Kidney epithelial cell (primary cell): ENCODE measurements around the gene GNAZ. TPM values are rescaled to one million over a fixed set of nuclear protein-coding genes. Genes with fewer than 3 reads are reported as not detected.

Experiments used
- DNase-seq: peaks from one replicate; pipeline ENCODE4 v3.0.0-alpha.2; 2010; ENCODE audit warnings: low read depth
- H3K27me3 ChIP-seq: 2 replicates; pipeline ENCODE4 v1.6.0; 2011; ENCODE audit warnings: low read length; ENCODE audit not compliant: control insufficient read depth, insufficient read depth
- H3K36me3 ChIP-seq: 2 replicates; pipeline ENCODE4 v1.5.1; 2011; ENCODE audit warnings: low read length; ENCODE audit not compliant: control insufficient read depth, insufficient read depth
- H3K4me3 ChIP-seq: 2 replicates; pipeline ENCODE4 v1.5.1; 2011; ENCODE audit warnings: low read depth, mild to moderate bottlenecking, control low read depth, low read length
- total RNA-seq: library from RNA; depleted of rRNA; stranded (reverse); fragments of >200 nt; gene quantifications from 2 replicates; pipeline ENCODE4 v1.2.3, GENCODE V29; 2015
- TF ChIP-seq, protein P1 (sequence below): IDR thresholded peaks from 2 replicates; pipeline ENCODE4 v1.5.1; 2011; ENCODE audit warnings: mild to moderate bottlenecking, moderate library complexity, low read length, control low read depth, inconsistent platforms; ENCODE audit not compliant: insufficient read depth, poor library complexity, severe bottlenecking

Gene GNAZ
- total RNA-seq, 1 donor from 2014 or later: 9.2 TPM

- DNase-seq: peak; percentile 31
- H3K4me3 ChIP-seq: peak overlapping the region; percentile 57
- TF ChIP-seq, protein P1, sequence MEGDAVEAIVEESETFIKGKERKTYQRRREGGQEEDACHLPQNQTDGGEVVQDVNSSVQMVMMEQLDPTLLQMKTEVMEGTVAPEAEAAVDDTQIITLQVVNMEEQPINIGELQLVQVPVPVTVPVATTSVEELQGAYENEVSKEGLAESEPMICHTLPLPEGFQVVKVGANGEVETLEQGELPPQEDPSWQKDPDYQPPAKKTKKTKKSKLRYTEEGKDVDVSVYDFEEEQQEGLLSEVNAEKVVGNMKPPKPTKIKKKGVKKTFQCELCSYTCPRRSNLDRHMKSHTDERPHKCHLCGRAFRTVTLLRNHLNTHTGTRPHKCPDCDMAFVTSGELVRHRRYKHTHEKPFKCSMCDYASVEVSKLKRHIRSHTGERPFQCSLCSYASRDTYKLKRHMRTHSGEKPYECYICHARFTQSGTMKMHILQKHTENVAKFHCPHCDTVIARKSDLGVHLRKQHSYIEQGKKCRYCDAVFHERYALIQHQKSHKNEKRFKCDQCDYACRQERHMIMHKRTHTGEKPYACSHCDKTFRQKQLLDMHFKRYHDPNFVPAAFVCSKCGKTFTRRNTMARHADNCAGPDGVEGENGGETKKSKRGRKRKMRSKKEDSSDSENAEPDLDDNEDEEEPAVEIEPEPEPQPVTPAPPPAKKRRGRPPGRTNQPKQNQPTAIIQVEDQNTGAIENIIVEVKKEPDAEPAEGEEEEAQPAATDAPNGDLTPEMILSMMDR: no peak
- H3K36me3 ChIP-seq: no peaks in the 10 kb centered on the region
- H3K27me3 ChIP-seq: peaks cover 22% of the 10 kb centered on the region
Observed at GRCh38 chr22:23069502-23070357, 589 bp upstream of the GNAZ start.

DNA sequence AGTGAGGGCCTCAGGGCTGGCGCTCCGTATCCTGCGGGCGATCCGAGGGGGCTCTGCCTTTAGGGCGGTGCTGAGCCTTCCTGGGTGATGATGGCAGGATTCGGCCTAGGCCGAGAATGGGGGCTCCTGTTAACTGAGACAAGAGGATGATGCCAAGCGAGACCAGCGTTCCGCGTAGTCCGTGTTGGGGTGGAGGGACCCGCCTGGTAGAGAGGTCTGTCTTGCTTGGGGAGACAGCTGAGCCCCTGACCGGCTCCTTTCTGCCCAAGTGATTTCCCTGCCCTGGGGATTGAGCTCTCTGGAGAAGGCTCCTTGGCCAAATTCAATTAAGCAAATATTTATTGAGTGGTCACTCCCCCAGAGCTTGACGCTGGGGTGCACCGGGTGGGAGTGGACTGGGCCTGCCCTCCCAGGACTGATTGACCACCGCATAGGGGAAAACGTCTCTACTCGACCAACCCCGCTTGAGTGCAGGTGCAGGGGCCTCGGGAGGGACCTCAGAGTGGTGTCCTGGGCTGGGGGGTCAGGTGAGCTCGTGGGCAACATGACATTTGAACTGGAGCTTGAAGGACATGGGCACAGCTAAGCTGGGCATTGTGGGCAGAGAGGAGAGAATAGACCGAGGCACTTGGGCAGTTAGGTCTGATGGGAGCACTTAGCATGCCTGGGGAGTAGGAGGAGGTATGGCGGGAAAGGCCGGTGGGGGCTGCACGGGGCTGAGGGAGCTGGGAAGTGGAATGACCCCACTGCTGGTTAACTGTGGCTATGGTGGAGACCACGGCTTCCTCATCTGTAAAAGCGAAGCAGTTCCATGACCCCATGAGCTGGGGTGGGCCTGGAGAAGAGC is 1.1 kb downstream of the GNAZ start:
- H3K27me3 ChIP-seq: peaks cover 22% of the 10 kb centered on the region
- TF ChIP-seq, protein P1: no peak
- DNase-seq: no peak
- H3K36me3 ChIP-seq: no peaks in the 10 kb centered on the region
- H3K4me3 ChIP-seq: peak overlapping the region; percentile 58

- TF ChIP-seq, protein P1: no peak
- no peak for DNase-seq
- H3K27me3 ChIP-seq: peaks cover 20% of the 10 kb centered on the region
- H3K36me3 ChIP-seq: no peaks in the 10 kb centered on the region
- H3K4me3 ChIP-seq: no peak overlapping the region
Observed at GRCh38 chr22:23072077-23072910, 2.0 kb downstream of the GNAZ start.

DNA sequence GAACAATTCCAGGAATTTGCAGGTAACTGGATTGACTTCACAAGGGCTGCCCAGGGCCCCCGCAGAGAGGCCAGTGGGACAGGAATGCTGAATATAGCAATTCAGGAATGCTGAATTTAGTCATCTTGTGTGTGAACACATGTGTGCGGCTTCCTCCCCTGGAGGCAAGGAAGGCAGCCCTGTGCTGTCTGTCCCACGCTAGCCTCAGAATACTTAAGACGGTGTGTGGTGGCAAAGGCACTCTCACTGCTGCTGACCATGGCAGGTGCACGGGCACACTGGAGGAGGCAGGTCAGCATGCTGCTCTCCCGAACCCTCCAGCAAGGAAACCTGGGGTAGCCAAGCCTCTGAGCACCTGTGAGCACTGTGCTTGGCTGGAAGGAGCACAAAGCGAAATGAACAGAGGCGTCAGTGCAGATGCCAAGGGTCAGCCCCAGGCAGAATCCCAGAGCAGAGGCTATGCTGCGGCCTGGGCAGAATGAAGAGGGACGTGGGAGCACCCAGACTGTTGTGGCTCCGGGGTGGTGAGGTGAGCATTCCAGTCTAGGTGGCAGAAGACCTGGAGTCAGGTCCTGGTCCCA is 2.7 kb downstream of the GNAZ start:
- no peak for DNase-seq

More for the DNA sequence above, 2.7 kb downstream of the GNAZ start:
- TF ChIP-seq, protein P1: no peak
- H3K36me3 ChIP-seq: no peaks in the 10 kb centered on the region
- peaks cover 18% of the 10 kb centered on the region for H3K27me3 ChIP-seq
- H3K4me3 ChIP-seq: no peak overlapping the region
